NCI-H2029 treated with DMSO at 0.1 percent for 48 hours (cell line): ENCODE measurements around the gene BTD.

ENCODE experiments used
- DNase-seq: peaks from one replicate; lab custom pipeline; 2025; lab: John Stamatoyannopoulos, UW

The BTD gene

GRCh38 chr3:15665510-15666150 is 64.1 kb downstream of the BTD start:
- DNase-seq = no peak

GRCh38 chr3:15666277-15666676 is 64.7 kb downstream of the BTD start:
- no peak for DNase-seq

- DNase-seq = no peak
Observed at GRCh38 chr3:15667484-15667883, 65.9 kb downstream of the BTD start.

- no peak for DNase-seq
Observed at GRCh38 chr3:15673536-15673935, 72.0 kb downstream of the BTD start.

- DNase-seq = no peak
Observed at GRCh38 chr3:15676259-15676658, 74.7 kb downstream of the BTD start.

GRCh38 chr3:15679306-15679705 is 77.8 kb downstream of the BTD start:
- no peak for DNase-seq

GRCh38 chr3:15681668-15682067 is 80.1 kb downstream of the BTD start:
- no peak for DNase-seq

- no peak for DNase-seq
Observed at GRCh38 chr3:15682561-15683185, 81.1 kb downstream of the BTD start.

GRCh38 chr3:15683253-15683652 is 81.7 kb downstream of the BTD start:
- DNase-seq = no peak

- no peak for DNase-seq
Observed at GRCh38 chr3:15685927-15686326, 84.4 kb downstream of the BTD start.

GRCh38 chr3:15690230-15690629 is 88.7 kb downstream of the BTD start:
- DNase-seq = no peak

- DNase-seq = no peak
Observed at GRCh38 chr3:15690748-15691147, 89.2 kb downstream of the BTD start.

- DNase-seq = no peak
Observed at GRCh38 chr3:15693355-15693754, 91.8 kb downstream of the BTD start.

- no peak for DNase-seq
Observed at GRCh38 chr3:15694628-15695027, 93.1 kb downstream of the BTD start.
